Hindlimb muscle (tissue), 1 donor: ENCODE measurements around the gene ERC1. TPM values are rescaled to one million over a fixed set of nuclear protein-coding genes. Genes with fewer than 3 reads are reported as not detected.
A peak's percentile ranks its signal among the peaks of the same experiment; 100 is the strongest.
"Not testable (repeated sequence)": the region's sequence is repeated elsewhere in the genome, so short reads cannot be mapped to it uniquely, and the experiment has no call there.

Source experiments
- DNase-seq: peaks from one replicate; pipeline ENCODE4 v3.0.0-alpha.2; 2013
- polyA plus RNA-seq: library from polyadenylated mRNA; unstranded; fragments of 120-200 nt; gene quantifications from one replicate; pipeline ENCODE4 v1.2.1, GENCODE V29; 2013; ENCODE audit not compliant: insufficient read length

ERC1 gene
- polyA plus RNA-seq, 1 donor = 24.1 TPM

GRCh38 chr12:988646-989045 is 2.4 kb upstream of the ERC1 start:
- no peak for DNase-seq

GRCh38 chr12:989051-989450 is 2.0 kb upstream of the ERC1 start:
- DNase-seq = no peak

- peak; percentile 50 for DNase-seq
Observed at GRCh38 chr12:989751-990660, 1.0 kb upstream of the ERC1 start.

- peak; percentile 69 for DNase-seq
Observed at GRCh38 chr12:991350-992333, 619 bp downstream of the ERC1 start.

- DNase-seq = no peak
Observed at GRCh38 chr12:992647-993046, 1.6 kb downstream of the ERC1 start.

- no peak for DNase-seq
Observed at GRCh38 chr12:996881-997280, 5.9 kb downstream of the ERC1 start.

GRCh38 chr12:997505-997904 is 6.5 kb downstream of the ERC1 start:
- no peak for DNase-seq

- DNase-seq = no peak
Observed at GRCh38 chr12:998020-998874, 7.2 kb downstream of the ERC1 start.

- DNase-seq = not testable (repeated sequence)
Observed at GRCh38 chr12:999736-1000135, 8.7 kb downstream of the ERC1 start.

GRCh38 chr12:1001507-1001906 is 10.5 kb downstream of the ERC1 start:
- no peak for DNase-seq

- no peak for DNase-seq
Observed at GRCh38 chr12:1003600-1004271, 12.7 kb downstream of the ERC1 start.

GRCh38 chr12:1006255-1006654 is 15.2 kb downstream of the ERC1 start:
- no peak for DNase-seq

GRCh38 chr12:1007276-1007675 is 16.3 kb downstream of the ERC1 start:
- no peak for DNase-seq

- DNase-seq = no peak
Observed at GRCh38 chr12:1007994-1008393, 17.0 kb downstream of the ERC1 start.

GRCh38 chr12:1011091-1011490 is 20.1 kb downstream of the ERC1 start:
- no peak for DNase-seq

GRCh38 chr12:1013618-1014489 is 22.8 kb downstream of the ERC1 start:
- no peak for DNase-seq

GRCh38 chr12:1019283-1019682 is 28.3 kb downstream of the ERC1 start:
- no peak for DNase-seq

- no peak for DNase-seq
Observed at GRCh38 chr12:1020389-1020788, 29.4 kb downstream of the ERC1 start.

GRCh38 chr12:1022032-1022970 is 31.3 kb downstream of the ERC1 start:
- DNase-seq = no peak
